Sigmoid colon (tissue), 7 donors: ENCODE measurements around the gene LHFPL5. TPM values are rescaled to one million over a fixed set of nuclear protein-coding genes. Genes with fewer than 3 reads are reported as not detected.

Experiments used
- DNase-seq: peaks from one replicate; pipeline ENCODE4 v3.0.0-alpha.2; 2019
- H3K27ac ChIP-seq, 4 donors: fragments of 200-600 bp; sonication (generic); one replicate each; pipeline ENCODE4 v1.5.1; 2016 to 2019; ENCODE audit warnings: mild to moderate bottlenecking in 1 of 4
- H3K27me3 ChIP-seq, 3 donors: fragments of 200-600 bp; sonication (generic); one replicate each; pipeline ENCODE4 v1.5.1; 2019; ENCODE audit warnings: mild to moderate bottlenecking in 1 of 3
- H3K36me3 ChIP-seq, 4 donors: fragments of 200-600 bp; sonication (generic); one replicate each; pipeline ENCODE4 v1.5.1; 2016 to 2019
- H3K4me1 ChIP-seq, 4 donors: fragments of 200-600 bp; sonication (generic); one replicate each; pipeline ENCODE4 v1.5.1; 2017 to 2019
- H3K4me3 ChIP-seq, 4 donors: fragments of 200-600 bp; sonication (generic); one replicate each; pipeline ENCODE4 v1.5.1; 2017 to 2019; ENCODE audit warnings: mild to moderate bottlenecking in 2 of 4, moderate library complexity in 1 of 4
- H3K9me3 ChIP-seq, 4 donors: fragments of 200-600 bp in 3 of 4; sonication (generic) in 3 of 4; one replicate each; pipeline versions ENCODE4 v1.5.1 to v1.6.1; 2013 to 2019
- EP300 ChIP-seq, 4 donors: sonication (generic); formaldehyde crosslinking; IDR thresholded peaks; one replicate each; pipeline ENCODE4 v1.6.1; 2017; ENCODE audit warnings: antibody characterized with exemption in 4 of 4
- POLR2A ChIP-seq, 2 donors: fragments of 450-650 bp; IDR thresholded peaks; one replicate each; pipeline ENCODE4 v1.6.1; 2016; ENCODE audit warnings: antibody characterized with exemption in 2 of 2, mild to moderate bottlenecking in 2 of 2, moderate library complexity in 2 of 2
- POLR2AphosphoS5 ChIP-seq, 4 donors: sonication (generic); formaldehyde crosslinking; IDR thresholded peaks; one replicate each; pipeline ENCODE4 v1.6.1; 2017; ENCODE audit warnings: antibody characterized with exemption in 4 of 4
- WGBS, 2 donors: extraction: QIAGEN DNeasy Blood & Tissue Kit; methylation state at CpG; one replicate each; pipeline ENCODE4 v1.1.7; 2013; 5-methylcytosine and 5-hydroxymethylcytosine counted together
- intact Hi-C: fragments of 100-400 bp; cut with DNase I; formaldehyde crosslinking; loops from one replicate; pipeline ENCODE4 v1.15.1; 2023
- polyA plus RNA-seq, 3 donors: library from polyadenylated mRNA; stranded (reverse); fragments of 200-250 nt; gene quantifications; one replicate each; pipeline ENCODE4 v1.2.3, GENCODE V29; 2013
- total RNA-seq, 4 donors: library from RNA; depleted of rRNA; stranded (reverse); fragments of >200 nt; gene quantifications; one replicate each; pipeline ENCODE4 v1.1.0, GENCODE V29; 2016
- TF ChIP-seq, protein P1 (sequence below), 4 experiments: fragments of 450-650 bp in 3 of 4; fragments of 200-600 bp in 1 of 4; IDR thresholded peaks; one replicate each; pipeline ENCODE4 v1.5.1; 2016 to 2019; ENCODE audit warnings: antibody characterized with exemption in 4 of 4, mild to moderate bottlenecking in 3 of 4, moderate library complexity in 2 of 4
- donor health status: healthy with polysubstance abuse.
- donor health status: Bipolar disorder and iron deficiency.
- donor health status: healthy.

Gene LHFPL5
- total and polyA plus RNA-seq, 7 donors: 0.12 to 0.46 (median 0.27) TPM; not detected in 4

DNA sequence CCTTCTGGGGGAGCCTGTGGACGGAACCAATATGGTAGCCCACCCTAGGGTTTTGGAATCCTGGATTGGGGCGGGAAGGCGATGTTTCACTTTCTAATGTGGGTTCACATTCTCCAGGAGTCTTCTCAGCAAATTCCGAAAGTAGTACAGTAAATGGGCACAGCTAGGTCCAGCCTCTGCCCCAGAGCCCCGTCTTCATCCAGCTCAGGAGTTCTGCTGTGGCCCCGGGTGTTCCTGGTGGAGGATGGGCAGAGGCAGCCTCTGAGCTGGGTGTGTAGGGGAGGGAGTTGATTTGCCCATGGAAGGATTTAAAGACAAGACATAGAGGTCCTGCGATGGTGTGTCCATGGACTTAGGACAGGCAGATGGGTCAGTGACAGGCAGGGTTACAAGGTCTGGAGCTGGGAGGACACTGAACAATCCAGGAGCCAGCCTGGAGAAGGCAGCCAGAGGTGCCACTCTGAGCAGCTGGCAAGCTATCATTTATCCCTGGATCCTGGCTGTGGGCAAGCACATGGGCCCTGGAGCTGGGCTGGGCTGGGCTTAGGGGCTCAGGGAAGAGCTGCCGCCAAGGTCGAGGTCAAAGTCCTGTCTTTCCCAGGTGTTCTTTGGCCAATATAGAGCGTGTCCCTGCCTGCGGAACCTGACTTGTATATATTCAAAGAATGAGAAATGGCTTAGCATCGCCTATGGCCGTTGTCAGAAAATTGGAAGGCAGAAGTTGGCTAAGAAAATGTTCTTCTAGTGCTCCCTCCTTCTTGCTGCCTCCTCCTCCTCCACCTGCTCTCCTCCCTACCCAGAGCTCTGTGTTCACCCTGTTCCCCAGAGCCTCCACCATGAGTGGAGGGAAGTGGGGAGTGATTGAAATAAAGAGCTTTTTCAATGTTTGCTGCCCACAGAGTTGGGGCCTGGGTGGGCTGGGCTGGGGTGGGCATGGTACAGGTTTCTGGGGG is 17.6 kb upstream of the LHFPL5 start:
- no peak overlapping the region for H3K4me3 ChIP-seq
- H3K27me3 ChIP-seq: peaks cover 13 to 39% (median 19%) of the 10 kb centered on the region in 3 donors
- intact Hi-C loops: no loop called here
- no peak for DNase-seq
- TF ChIP-seq, protein P1, sequence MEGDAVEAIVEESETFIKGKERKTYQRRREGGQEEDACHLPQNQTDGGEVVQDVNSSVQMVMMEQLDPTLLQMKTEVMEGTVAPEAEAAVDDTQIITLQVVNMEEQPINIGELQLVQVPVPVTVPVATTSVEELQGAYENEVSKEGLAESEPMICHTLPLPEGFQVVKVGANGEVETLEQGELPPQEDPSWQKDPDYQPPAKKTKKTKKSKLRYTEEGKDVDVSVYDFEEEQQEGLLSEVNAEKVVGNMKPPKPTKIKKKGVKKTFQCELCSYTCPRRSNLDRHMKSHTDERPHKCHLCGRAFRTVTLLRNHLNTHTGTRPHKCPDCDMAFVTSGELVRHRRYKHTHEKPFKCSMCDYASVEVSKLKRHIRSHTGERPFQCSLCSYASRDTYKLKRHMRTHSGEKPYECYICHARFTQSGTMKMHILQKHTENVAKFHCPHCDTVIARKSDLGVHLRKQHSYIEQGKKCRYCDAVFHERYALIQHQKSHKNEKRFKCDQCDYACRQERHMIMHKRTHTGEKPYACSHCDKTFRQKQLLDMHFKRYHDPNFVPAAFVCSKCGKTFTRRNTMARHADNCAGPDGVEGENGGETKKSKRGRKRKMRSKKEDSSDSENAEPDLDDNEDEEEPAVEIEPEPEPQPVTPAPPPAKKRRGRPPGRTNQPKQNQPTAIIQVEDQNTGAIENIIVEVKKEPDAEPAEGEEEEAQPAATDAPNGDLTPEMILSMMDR (IDR thresholded peaks at IDR 0.05): no peak
- TF ChIP-seq EP300 (IDR thresholded peaks at IDR 0.05): no peak
- no peak for TF ChIP-seq POLR2AphosphoS5 (IDR thresholded peaks at IDR 0.05)
- TF ChIP-seq POLR2A (IDR thresholded peaks at IDR 0.05): no peak
- WGBS, 2 donors: 42 to 79% methylated on average over 13 of the region's 13 CpGs
- no peaks in the 10 kb centered on the region for H3K4me1 ChIP-seq
- H3K9me3 ChIP-seq: no peaks in the 10 kb centered on the region
- no peaks in the 10 kb centered on the region for H3K36me3 ChIP-seq
- H3K27ac ChIP-seq: no peak overlapping the region

DNA sequence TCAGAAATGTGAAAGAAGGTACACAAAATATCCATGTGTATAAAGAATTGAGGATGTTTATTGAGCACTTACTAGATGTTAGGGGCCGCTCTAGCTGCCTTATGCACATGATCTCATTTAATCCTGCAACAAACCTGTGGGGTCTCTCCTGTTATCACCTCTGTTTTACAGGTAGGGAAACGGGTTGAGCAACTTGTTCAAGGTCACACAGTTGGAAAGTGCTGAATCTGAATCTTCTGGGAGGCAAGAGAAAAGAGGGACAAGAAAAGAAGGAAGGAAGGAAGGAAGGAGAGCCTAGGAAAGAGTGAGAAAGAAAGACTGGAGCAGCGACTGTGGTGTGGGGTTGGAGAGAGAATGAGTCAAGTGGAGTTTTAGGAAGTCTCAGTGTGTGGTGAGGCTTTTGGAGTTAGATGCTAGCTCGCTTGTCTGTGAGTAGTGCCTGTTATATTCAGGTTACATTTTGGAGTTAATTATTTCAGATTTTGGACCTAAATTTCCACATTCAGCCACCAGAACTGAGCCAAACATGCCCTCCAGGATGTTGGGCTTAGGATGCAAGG is 16.6 kb upstream of the LHFPL5 start:
- H3K36me3 ChIP-seq: no peaks in the 10 kb centered on the region
- no peaks in the 10 kb centered on the region for H3K9me3 ChIP-seq
- no peak overlapping the region for H3K27ac ChIP-seq
- 56 to 60% methylated on average over 4 of the region's 4 CpGs for WGBS, 2 donors
- TF ChIP-seq, protein P1 (IDR thresholded peaks at IDR 0.05): no peak
- no peak for TF ChIP-seq EP300 (IDR thresholded peaks at IDR 0.05)
- TF ChIP-seq POLR2A (IDR thresholded peaks at IDR 0.05): no peak
- no peak for TF ChIP-seq POLR2AphosphoS5 (IDR thresholded peaks at IDR 0.05)
- no peak overlapping the region for H3K4me3 ChIP-seq
- no peak for DNase-seq
- H3K27me3 ChIP-seq: peaks cover 13 to 31% (median 19%) of the 10 kb centered on the region in 3 donors
- no peaks in the 10 kb centered on the region for H3K4me1 ChIP-seq
- intact Hi-C loops: no loop called here

DNA sequence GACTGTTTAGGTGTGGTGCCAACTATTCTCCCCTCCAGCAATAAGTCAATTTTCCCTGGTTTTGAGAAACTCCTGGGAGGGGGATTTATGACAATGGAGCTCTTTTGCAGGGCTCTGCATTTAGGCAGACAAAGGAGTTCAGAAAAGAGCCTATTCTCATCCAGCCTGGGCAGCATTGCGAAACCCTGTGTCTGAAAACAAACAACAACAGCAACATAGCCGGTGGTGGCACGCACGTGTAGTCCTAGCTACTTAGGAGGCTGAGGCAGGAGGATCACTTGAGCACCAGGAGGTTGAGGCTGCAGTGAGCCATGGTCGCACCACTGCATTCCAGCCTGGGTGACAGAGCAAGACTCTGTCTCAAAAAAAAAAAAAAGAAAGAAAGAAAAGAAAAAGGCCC is 14.5 kb upstream of the LHFPL5 start:
- no peaks in the 10 kb centered on the region for H3K9me3 ChIP-seq
- no peaks in the 10 kb centered on the region for H3K36me3 ChIP-seq
- no peak overlapping the region for H3K4me3 ChIP-seq
- H3K27ac ChIP-seq: no peak overlapping the region
- peaks cover 13 to 34% (median 16%) of the 10 kb centered on the region in 3 donors for H3K27me3 ChIP-seq
- no peaks in the 10 kb centered on the region for H3K4me1 ChIP-seq
- DNase-seq: no peak
- TF ChIP-seq POLR2A (IDR thresholded peaks at IDR 0.05): no peak
- no peak for TF ChIP-seq EP300 (IDR thresholded peaks at IDR 0.05)
- no peak for TF ChIP-seq POLR2AphosphoS5 (IDR thresholded peaks at IDR 0.05)
- TF ChIP-seq, protein P1 (IDR thresholded peaks at IDR 0.05): no peak
- intact Hi-C loops: no loop called here
- 76 to 83% methylated on average over 5 of the region's 5 CpGs for WGBS, 2 donors

DNA sequence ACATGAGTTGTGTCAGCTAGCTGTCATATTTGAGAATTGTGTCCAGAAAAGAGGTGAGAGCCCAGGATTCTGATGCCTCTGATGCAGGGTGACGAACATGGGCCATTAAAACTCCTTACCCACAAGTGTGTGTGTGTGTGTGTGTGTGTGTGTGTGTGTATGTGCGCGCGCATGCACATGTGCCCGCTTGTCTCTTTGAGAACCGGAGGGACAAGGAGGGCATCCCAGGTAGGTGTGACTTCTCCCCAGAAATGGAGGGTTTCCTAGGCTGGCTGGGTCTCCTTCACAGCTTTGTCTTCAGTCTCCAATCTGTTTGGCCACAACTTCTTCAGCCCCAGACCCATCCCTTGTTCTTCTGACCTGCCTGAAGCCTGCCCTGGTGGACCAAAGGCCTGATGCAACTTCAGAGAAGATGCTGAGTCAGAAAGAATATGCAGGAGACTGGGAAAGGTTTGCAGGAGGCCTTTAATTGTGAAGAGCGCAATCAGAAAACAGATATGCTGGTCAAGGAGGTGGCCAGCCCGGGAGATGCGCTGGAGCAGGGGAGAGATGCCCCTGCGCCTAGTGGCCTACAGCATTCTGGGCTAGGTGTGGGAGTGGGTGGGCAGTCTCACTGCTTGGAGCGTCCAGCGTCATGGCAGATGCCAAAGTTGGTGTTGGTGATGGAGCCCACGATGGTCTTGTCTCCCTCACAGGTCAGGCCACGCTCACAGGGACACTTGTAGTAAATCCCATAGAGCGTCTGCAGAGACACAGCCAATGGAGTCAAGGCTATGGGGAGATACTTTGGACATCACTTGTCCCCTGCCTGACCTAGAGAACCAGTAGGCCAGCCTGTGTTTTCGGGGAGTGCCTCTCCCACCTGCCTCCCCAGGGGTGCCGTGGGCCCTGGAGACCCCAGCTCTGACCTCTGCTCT is 10.4 kb upstream of the LHFPL5 start:
- intact Hi-C loops: no loop called here
- Histone ChIP-seq H3K9me3 (no peaks in the 10 kb centered on the region), H3K4me3 (no peak overlapping the region), H3K27ac (no peak overlapping the region), H3K36me3 (no peaks in the 10 kb centered on the region), H3K4me1 (no peaks in the 10 kb centered on the region), H3K27me3 (peaks cover 0 to 12% (median 0%) of the 10 kb centered on the region in 3 donors)
- WGBS, 2 donors: 92 to 95% methylated on average over 17 of the region's 17 CpGs
- no peak for DNase-seq
- TF ChIP-seq EP300 (IDR thresholded peaks at IDR 0.05): no peak
- TF ChIP-seq, protein P1 (IDR thresholded peaks at IDR 0.05): no peak
- TF ChIP-seq POLR2A (IDR thresholded peaks at IDR 0.05): no peak
- TF ChIP-seq POLR2AphosphoS5 (IDR thresholded peaks at IDR 0.05): no peak
